ENCODE measurements around the gene NDUFV2. TPM values are rescaled to one million over a fixed set of nuclear protein-coding genes. Genes with fewer than 3 reads are reported as not detected.

The NDUFV2 gene
- total and polyA plus RNA-seq, 2 donors from 2014 or later: 131 to 391 TPM

DNA sequence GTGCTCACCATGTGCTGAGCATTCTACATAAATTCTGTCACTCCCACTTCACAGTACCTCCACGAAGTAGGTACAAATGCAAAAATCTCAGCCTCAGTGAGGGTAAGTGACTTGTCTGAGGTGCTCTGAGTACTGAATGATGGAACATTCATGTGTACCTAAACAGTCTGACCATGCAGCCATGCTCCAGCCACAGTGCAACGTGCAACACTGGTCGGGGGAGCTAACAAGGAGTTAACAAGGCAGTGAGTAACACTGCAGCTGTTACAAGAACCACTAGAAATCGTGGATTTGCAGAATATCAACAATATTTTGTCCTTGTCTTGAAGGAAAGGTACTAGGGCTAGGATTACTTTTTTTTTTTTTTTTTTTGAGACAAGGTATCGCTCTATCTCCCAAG is 36.6 kb upstream of the NDUFV2 start:
- DNase-seq (no peak), FAIRE-seq (no peak)
- Histone ChIP-seq H3K4me3 (ENCODE audit: low read length in 3 of 3) (no peak overlapping the region), H3K4me1 (ENCODE audit: control insufficient read depth in 2 of 3, insufficient read depth in 2 of 3, low read depth in 1 of 3, low read length in 3 of 3) (no peaks in the 10 kb centered on the region), H3K36me3 (ENCODE audit: control insufficient read depth in 2 of 3, insufficient read depth in 3 of 3, low read length in 3 of 3) (no peaks in the 10 kb centered on the region), H3K9ac (ENCODE audit: low read length in 3 of 3) (no peak overlapping the region), H3K9me3 (ENCODE audit: control insufficient read depth in 2 of 3, insufficient read depth in 1 of 3, low read length in 3 of 3) (no peaks in the 10 kb centered on the region), H3K27me3 (ENCODE audit: control insufficient read depth, insufficient read depth, low read length) (no peaks in the 10 kb centered on the region), H3K27ac (ENCODE audit: low read depth in 2 of 2, low read length in 2 of 2) (no peak overlapping the region)
- TF ChIP-seq, protein P1, sequence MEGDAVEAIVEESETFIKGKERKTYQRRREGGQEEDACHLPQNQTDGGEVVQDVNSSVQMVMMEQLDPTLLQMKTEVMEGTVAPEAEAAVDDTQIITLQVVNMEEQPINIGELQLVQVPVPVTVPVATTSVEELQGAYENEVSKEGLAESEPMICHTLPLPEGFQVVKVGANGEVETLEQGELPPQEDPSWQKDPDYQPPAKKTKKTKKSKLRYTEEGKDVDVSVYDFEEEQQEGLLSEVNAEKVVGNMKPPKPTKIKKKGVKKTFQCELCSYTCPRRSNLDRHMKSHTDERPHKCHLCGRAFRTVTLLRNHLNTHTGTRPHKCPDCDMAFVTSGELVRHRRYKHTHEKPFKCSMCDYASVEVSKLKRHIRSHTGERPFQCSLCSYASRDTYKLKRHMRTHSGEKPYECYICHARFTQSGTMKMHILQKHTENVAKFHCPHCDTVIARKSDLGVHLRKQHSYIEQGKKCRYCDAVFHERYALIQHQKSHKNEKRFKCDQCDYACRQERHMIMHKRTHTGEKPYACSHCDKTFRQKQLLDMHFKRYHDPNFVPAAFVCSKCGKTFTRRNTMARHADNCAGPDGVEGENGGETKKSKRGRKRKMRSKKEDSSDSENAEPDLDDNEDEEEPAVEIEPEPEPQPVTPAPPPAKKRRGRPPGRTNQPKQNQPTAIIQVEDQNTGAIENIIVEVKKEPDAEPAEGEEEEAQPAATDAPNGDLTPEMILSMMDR (IDR thresholded peaks at IDR 0.05; ENCODE audit: borderline replicate concordance, extremely low read depth, insufficient read depth): no peak
- intact Hi-C loops (cut with DNase I): no loop called here

DNA sequence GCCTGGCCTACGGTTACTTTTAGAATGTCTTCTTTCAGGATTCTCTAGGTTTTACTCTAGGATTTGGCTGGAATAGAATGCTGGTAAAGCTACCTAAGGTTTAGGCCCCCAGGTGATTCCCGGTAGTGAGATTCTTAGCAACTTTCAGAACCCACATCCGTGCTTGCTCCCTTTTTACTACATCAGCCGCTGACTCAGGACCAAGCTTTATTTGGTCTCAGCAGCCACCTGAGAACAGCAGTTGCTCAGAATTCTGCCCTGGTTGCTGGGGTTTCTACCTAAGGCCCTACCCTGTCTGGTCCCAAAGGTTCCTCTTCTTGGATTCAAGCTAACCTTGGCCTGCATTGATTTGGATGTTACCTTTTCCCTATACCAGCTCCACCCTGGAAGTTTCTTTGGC is 36.1 kb upstream of the NDUFV2 start:
- Histone ChIP-seq H3K4me1 (ENCODE audit: control insufficient read depth in 2 of 3, insufficient read depth in 2 of 3, low read depth in 1 of 3, low read length in 3 of 3) (no peaks in the 10 kb centered on the region), H3K27ac (ENCODE audit: low read depth in 2 of 2, low read length in 2 of 2) (no peak overlapping the region), H3K27me3 (ENCODE audit: control insufficient read depth, insufficient read depth, low read length) (no peaks in the 10 kb centered on the region), H3K9me3 (ENCODE audit: control insufficient read depth in 2 of 3, insufficient read depth in 1 of 3, low read length in 3 of 3) (no peaks in the 10 kb centered on the region), H3K9ac (ENCODE audit: low read length in 3 of 3) (no peak overlapping the region), H3K4me3 (ENCODE audit: low read length in 3 of 3) (no peak overlapping the region), H3K36me3 (ENCODE audit: control insufficient read depth in 2 of 3, insufficient read depth in 3 of 3, low read length in 3 of 3) (no peaks in the 10 kb centered on the region)
- no peak for DNase-seq
- TF ChIP-seq, protein P1 (IDR thresholded peaks at IDR 0.05; ENCODE audit: borderline replicate concordance, extremely low read depth, insufficient read depth): no peak
- intact Hi-C loops (cut with DNase I): no loop called here
- FAIRE-seq: no peak

DNA sequence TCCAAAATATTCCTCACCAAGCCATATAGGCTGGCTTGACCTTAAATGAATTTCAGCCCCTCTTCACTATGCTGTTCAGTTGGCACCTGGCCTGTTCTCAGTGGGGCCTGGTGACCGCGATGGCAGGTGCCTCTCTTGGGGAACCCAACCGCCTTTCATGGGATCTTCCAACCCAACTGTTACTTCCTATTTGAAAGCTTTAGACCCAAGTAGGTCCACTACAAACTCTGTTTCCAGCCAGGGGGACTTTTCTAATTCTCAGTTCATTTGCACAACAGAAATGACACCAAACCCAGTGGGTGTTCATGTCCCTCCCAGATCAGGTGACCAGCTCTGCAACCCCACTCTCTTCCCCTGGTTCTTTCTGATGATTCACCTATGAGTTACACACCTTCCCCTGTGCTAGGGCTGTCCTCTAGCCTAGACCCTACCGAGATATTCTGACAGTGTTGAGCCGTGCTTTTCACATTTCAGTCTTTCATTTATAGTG is 35.6 kb upstream of the NDUFV2 start:
- no peak for FAIRE-seq
- H3K9me3 ChIP-seq (ENCODE audit: control insufficient read depth in 2 of 3, insufficient read depth in 1 of 3, low read length in 3 of 3): no peaks in the 10 kb centered on the region
- no peak for DNase-seq
- no peak overlapping the region for H3K9ac ChIP-seq (ENCODE audit: low read length in 3 of 3)
- no peak overlapping the region for H3K4me3 ChIP-seq (ENCODE audit: low read length in 3 of 3)
- no peaks in the 10 kb centered on the region for H3K27me3 ChIP-seq (ENCODE audit: control insufficient read depth, insufficient read depth, low read length)
- TF ChIP-seq, protein P1 (IDR thresholded peaks at IDR 0.05; ENCODE audit: borderline replicate concordance, extremely low read depth, insufficient read depth): no peak
- intact Hi-C loops (cut with DNase I): no loop called here
- no peak overlapping the region for H3K27ac ChIP-seq (ENCODE audit: low read depth in 2 of 2, low read length in 2 of 2)
- no peaks in the 10 kb centered on the region for H3K36me3 ChIP-seq (ENCODE audit: control insufficient read depth in 2 of 3, insufficient read depth in 3 of 3, low read length in 3 of 3)
- no peaks in the 10 kb centered on the region for H3K4me1 ChIP-seq (ENCODE audit: control insufficient read depth in 2 of 3, insufficient read depth in 2 of 3, low read depth in 1 of 3, low read length in 3 of 3)

DNA sequence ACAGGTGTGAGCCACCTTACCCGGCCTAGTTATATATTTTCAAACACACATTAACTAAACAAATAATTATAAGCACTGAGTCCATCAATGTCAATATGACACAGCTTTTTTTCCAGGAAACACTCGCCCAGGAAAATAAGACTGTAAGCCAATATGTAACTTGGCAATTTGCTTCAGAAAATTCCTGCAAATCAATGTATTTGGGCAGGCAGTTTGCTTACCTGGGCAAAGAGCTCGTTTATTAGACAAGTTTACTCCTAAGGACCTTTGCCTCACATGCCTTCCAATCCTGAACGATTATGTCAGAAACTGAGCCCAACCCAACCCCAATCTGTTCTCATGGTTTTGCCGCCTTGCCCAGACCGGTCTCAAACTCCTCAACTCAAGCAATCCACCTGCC is 34.7 kb upstream of the NDUFV2 start:
- Histone ChIP-seq H3K4me3 (ENCODE audit: low read length in 3 of 3) (no peak overlapping the region), H3K36me3 (ENCODE audit: control insufficient read depth in 2 of 3, insufficient read depth in 3 of 3, low read length in 3 of 3) (no peaks in the 10 kb centered on the region), H3K27ac (ENCODE audit: low read depth in 2 of 2, low read length in 2 of 2) (no peak overlapping the region), H3K27me3 (ENCODE audit: control insufficient read depth, insufficient read depth, low read length) (no peaks in the 10 kb centered on the region), H3K4me1 (ENCODE audit: control insufficient read depth in 2 of 3, insufficient read depth in 2 of 3, low read depth in 1 of 3, low read length in 3 of 3) (no peaks in the 10 kb centered on the region), H3K9ac (ENCODE audit: low read length in 3 of 3) (no peak overlapping the region), H3K9me3 (ENCODE audit: control insufficient read depth in 2 of 3, insufficient read depth in 1 of 3, low read length in 3 of 3) (no peaks in the 10 kb centered on the region)
- no peak for FAIRE-seq
- TF ChIP-seq, protein P1 (IDR thresholded peaks at IDR 0.05; ENCODE audit: borderline replicate concordance, extremely low read depth, insufficient read depth): no peak
- no peak for DNase-seq
- intact Hi-C loops (cut with DNase I): no loop called here

Data from kidney (tissue), 14 donors.